Stimulated activated CD8-positive, alpha-beta memory T cell treated with anti-CD3 and anti-CD28 coated beads, Interleukin-4, amount 100 ng/mL, for 24 hours (primary cell): Measurements from ENCODE around the gene LBP.
"Not testable (repeated sequence)": the region's sequence is repeated elsewhere in the genome, so short reads cannot be mapped to it uniquely, and the experiment has no call there.

Source experiments
- DNase-seq: peaks from one replicate; pipeline ENCODE4 v3.0.0-alpha.2; 2020; ENCODE audit warnings: low read depth

Gene LBP

GRCh38 chr20:38349856-38350255, 3.6 kb downstream of the LBP start:
- no peak for DNase-seq

DNA sequence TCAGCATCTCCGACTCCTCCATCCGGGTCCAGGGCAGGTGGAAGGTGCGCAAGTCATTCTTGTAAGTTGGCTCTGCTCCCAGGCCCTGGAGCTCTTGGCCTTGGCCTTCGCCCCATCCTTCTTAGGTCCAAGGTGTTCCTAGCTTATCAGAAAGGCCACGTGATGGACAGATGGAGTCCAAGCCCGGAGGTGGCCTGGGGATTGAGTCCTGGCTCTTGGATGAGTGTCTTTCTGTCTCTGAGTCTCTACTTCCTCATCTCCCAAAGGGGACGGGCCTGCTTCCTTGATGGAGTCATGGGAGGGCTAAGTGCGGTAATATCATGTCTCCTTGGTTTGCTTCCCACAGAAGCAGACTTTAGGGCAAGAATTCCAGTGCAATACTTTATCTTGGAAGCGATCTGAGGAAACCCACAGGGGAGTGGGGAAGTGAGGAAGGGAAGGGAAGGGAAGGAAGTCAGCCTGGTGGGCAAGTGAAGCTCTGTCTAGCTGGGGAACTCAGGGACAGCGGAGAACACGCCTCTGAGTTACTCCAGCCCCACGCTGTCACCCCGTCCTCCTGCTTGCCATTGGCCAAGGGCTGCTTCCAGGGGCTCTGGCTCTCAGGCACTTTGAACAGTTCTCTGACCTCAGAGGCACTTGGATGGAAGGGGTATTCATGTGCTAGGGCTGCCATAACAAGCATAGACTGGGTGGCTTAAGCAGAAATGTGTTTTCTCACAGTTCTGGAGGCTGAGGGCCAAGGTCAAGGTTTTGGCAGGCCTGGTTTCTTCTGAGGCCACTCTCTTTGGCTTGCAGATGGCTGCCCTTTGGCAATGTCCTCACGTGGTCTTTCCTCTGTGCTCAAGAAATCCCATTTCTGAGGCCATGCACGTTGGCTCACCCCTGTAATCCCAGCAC, 4.8 kb downstream of the LBP start:
- DNase-seq: no peak

DNA sequence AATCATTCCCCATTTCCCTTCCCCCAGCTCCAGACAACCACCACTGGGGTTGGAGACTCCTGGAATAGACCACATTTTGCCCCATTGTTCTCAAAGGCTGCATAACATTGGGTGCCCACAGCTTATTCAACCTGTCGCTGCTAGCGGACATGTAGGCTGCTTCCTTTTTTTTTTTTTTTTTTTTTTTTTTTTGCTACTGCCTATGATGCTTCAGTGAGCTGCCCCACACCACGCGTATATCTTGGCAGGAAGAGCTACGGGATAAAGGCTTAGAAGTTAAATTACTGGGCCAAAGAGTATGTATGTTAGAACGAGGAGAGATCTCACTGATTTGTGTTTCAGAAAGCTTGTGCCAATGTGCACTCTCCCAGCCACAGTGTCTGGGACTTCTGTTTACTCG, 7.0 kb downstream of the LBP start:
- DNase-seq: no peak

DNA sequence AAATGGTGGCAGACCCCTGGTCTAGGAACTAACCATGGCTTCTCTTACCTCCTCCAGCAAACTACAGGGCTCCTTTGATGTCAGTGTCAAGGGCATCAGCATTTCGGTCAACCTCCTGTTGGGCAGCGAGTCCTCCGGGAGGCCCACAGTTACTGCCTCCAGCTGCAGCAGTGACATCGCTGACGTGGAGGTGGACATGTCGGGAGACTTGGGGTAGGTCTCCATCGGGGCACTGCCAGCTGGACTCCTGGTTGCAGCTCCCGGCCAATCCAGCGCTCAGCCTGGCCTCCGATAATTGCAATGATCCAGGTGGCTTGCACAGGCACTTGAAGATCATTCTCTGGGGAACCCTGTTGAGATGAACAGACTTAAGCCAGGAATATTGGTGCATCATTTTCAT, 7.9 kb downstream of the LBP start:
- DNase-seq: no peak

DNA sequence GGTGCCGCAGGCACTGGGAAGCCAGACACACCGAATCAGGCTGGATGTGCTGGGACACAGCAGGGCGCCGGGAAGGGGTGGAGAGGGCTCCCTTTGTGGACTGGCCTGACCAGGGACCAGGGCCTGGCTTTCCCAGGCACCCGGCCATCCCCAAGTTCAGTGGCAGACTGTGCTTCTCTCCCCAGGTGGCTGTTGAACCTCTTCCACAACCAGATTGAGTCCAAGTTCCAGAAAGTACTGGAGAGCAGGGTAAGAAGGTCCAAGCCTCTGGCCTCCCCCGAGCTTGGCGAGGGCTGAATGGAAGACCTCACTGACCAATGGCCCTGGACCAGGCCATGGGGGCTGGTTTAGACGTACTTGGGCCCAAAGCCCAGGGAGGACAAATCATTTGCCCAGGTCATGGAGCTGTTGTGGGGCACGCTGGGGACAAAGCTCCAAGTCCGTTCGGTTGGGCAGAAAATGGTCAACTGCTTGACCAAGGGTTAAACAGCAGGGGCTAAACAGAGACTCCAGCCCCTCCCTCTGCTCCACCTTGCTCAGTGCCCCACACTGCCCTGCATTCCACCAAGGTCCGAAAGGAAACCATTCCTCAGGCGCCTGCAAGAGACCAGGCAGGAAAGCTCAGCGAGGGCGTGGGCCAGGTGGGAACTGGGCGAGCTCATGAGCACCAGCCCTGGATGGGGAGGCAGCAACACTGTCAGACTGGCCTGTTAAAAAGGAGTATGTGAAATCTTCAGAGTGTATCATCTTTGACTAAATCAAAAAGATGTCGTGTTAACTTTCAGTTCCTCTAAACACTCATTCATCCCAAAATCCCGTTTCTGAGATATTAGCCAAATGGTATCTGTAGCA, 9.1 kb downstream of the LBP start:
- no peak for DNase-seq

- DNase-seq: no peak
Measured at GRCh38 chr20:38357653-38358207, 11.4 kb downstream of the LBP start.

- DNase-seq: no peak
Measured at GRCh38 chr20:38358556-38358955, 12.3 kb downstream of the LBP start.

- no peak for DNase-seq
Measured at GRCh38 chr20:38363004-38363747, 16.9 kb downstream of the LBP start.

- no peak for DNase-seq
Measured at GRCh38 chr20:38369389-38369788, 23.1 kb downstream of the LBP start.

DNA sequence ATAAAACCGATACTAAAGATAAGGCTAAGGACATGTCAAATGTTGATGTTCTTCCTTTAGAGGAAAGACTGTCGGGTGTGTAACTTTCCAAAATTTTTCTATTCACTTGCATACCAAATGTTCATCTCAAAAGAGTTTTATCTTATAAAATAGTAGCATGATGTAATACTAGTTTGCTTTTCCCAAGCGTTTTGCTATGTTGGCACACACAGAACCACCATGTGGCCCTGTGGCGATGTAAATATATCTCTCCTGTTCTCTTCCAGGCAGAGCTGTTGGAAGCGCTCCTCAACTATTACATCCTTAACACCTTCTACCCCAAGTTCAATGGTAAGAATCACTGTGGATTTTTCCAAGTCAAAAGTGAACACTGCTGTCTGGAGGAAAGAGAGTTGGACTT, 26.5 kb downstream of the LBP start:
- DNase-seq: no peak

DNA sequence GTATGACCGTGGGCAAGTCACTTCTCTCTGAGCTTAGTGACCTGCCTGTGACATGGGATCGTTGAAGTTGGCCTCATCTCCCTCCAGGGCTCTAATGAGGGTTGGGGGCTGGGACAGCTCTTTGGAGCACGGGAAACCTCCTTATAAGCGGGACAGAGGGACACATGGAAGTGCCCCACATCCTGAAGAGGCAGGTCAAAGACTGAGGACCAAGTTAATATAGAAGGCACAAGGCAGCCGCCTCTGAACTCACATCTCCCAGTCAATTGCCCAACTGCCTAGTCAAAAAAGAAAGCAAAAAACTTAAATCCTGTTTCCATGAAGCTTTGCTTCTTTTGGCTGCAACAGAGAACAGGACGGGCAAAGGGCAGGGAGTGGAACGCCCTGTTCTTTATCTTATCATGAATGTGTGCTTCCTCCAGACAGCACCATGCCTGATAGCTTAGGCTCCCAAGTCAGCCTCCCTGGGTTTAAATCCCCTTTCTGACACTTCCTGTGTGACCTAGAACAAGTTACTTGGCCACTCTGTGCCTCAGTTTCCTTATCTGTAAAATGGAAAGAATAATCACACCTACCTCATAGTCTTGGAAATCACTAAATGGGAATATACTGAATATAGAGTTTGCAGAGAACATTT, 27.1 kb downstream of the LBP start:
- no peak for DNase-seq

DNA sequence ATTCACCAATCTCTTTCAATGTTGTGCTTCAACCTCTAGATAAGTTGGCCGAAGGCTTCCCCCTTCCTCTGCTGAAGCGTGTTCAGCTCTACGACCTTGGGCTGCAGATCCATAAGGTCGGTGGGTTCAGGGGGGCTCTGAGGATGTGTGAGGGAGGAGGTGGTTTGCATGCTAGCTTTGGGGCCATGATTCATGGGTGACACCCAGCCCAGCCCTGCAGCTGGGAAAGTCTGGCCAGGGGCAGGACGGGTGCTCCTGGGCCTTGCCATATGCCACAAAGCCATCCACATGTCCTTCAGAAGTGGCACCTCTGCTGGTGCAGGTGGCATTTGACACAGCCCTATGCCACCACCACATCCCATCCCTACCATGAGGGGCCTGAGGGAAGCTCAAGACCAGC, 27.6 kb downstream of the LBP start:
- DNase-seq: no peak

GRCh38 chr20:38377039-38377685, 30.9 kb downstream of the LBP start:
- DNase-seq: no peak

GRCh38 chr20:38377838-38378237, 31.6 kb downstream of the LBP start:
- not testable (repeated sequence) for DNase-seq

GRCh38 chr20:38383147-38383546, 36.9 kb downstream of the LBP start:
- no peak for DNase-seq

DNA sequence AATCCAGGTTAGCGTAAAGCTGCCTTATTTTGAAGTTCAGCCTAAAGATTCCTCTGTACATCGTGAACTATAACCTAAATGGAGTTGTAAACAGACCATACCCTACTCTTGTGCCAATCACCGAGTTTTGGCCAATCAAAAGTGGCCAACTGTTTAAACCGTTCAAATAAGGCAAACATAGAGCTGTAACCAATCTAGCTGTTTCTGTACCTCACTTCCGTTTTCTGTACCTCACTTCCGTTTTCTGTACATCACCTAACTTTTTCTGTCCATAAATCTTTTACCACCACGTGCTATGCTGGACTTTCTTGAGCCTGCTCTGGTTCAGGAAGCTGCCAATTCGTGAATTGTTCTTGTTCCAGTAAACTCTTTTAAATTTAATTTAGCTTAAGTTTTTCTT, 39.7 kb downstream of the LBP start:
- no peak for DNase-seq

- no peak for DNase-seq
Measured at GRCh38 chr20:38386851-38387250, 40.6 kb downstream of the LBP start.

GRCh38 chr20:38387953-38388352, 41.7 kb downstream of the LBP start:
- DNase-seq: no peak

DNA sequence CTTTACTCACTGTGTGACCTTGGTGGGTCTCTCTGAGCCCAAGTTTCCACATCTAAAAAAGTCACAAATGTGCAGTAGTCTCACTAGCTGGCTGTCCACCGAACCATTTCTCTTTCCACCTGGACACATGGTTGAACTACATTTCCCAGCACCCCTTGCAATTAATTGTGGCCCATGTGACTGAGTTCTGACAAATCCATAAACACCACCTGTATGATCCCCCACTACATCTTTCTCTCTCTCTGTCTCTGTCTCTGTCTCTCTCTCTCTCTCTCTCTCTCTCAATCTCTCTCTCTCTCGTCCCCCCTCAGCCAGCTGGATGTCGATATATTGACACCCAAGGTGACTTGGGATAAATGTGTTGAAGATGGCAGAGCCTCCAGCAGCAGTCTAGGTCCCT, 46.1 kb downstream of the LBP start:
- no peak for DNase-seq

DNA sequence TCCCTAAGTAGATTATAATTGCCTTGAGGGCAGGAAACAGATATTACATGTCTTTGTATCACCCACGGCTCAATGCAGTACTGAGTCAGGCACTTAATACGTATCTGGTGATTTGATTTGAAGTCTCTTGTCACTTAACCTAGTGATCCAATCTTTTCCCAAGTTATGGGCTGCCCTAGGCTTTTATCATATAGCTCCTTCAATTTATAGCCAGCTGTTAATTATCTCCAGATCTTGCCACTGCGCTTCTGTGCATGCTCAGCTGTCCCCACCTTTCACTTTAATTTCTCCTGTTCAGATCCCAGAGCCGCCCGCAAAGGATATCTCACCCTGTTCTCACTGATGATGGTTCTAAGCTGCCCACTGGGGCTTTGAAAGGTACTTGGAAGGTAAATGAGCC, 47.0 kb downstream of the LBP start:
- DNase-seq: no peak

- DNase-seq: no peak
Measured at GRCh38 chr20:38395165-38395564, 48.9 kb downstream of the LBP start.
